HepG2 (cell line): ENCODE results near the gene NDRG3. TPM values are rescaled to one million over a fixed set of nuclear protein-coding genes. Genes with fewer than 3 reads are reported as not detected.

Experiments used
- ATRX ChIP-seq: sonication (generic); formaldehyde crosslinking; IDR thresholded peaks from 2 replicates; pipeline ENCODE4 v1.4.0; 2020; ENCODE audit warnings: missing genetic modification reagents, borderline replicate concordance
- FOSL1 ChIP-seq: sonication (generic); formaldehyde crosslinking; IDR thresholded peaks from 2 replicates; pipeline ENCODE4 v1.9.0; 2021; ENCODE audit warnings: missing genetic modification reagents, borderline replicate concordance
- PITX1 ChIP-seq: sonication (generic); formaldehyde crosslinking; IDR thresholded peaks from 2 replicates; pipeline ENCODE4 v1.5.1; 2020; ENCODE audit warnings: mild to moderate bottlenecking, missing genetic modification reagents
- PRPF4 ChIP-seq: fragments of 200-400 bp; formaldehyde crosslinking; IDR thresholded peaks from 2 replicates; pipeline ENCODE4 v1.6.1; 2016; ENCODE audit warnings: low read length, low read depth; ENCODE audit not compliant: poor library complexity, severe bottlenecking
- SAFB2 ChIP-seq: sonication (generic); formaldehyde crosslinking; IDR thresholded peaks from 2 replicates; pipeline ENCODE4 v1.5.1; 2020; ENCODE audit warnings: missing genetic modification reagents, low read depth, mild to moderate bottlenecking, borderline replicate concordance
- SRSF4 ChIP-seq: fragments of 200-400 bp; formaldehyde crosslinking; IDR thresholded peaks from one replicate; pipeline ENCODE4 v1.6.1; 2018; ENCODE audit warnings: mild to moderate bottlenecking, low read depth, low read length, moderate library complexity; ENCODE audit not compliant: poor library complexity, severe bottlenecking
- ZNF263 ChIP-seq: sonication (generic); formaldehyde crosslinking; IDR thresholded peaks from 2 replicates; pipeline ENCODE4 v1.4.0; 2020; ENCODE audit warnings: missing genetic modification reagents
- ZNF333 ChIP-seq: sonication (generic); formaldehyde crosslinking; IDR thresholded peaks from 2 replicates; pipeline ENCODE4 v1.4.0; 2020; ENCODE audit warnings: mild to moderate bottlenecking, missing genetic modification reagents, borderline replicate concordance
- ZNF556 ChIP-seq: sonication (generic); formaldehyde crosslinking; IDR thresholded peaks from 2 replicates; pipeline ENCODE4 v1.4.0; 2020; ENCODE audit warnings: mild to moderate bottlenecking, missing genetic modification reagents, borderline replicate concordance
- ZNF614 ChIP-seq: IDR thresholded peaks from 2 replicates; pipeline ENCODE4 v1.6.1; 2018; ENCODE audit warnings: missing biosample characterization, missing genetic modification reagents, inconsistent platforms, borderline replicate concordance
- ZNF644 ChIP-seq: IDR thresholded peaks from 2 replicates; pipeline ENCODE4 v1.6.1; 2016; ENCODE audit warnings: low read depth
- polyA plus RNA-seq, 8 experiments: library from polyadenylated mRNA; depleted of rRNA in 3 of 8; stranded (reverse) in 7 of 8; unstranded in 1 of 8; fragments of >200 nt; fragmentation: Illumina TruSeq in 4 of 8; extraction: Trizol in 4 of 8; gene quantifications; 2 replicates each; pipeline versions ENCODE4 v1.2.1 to v1.2.3, GENCODE V29; 2011 to 2016; ENCODE audit warnings: low read depth in 4 of 8, missing spikeins in 1 of 8, mixed read lengths in 1 of 8; ENCODE audit not compliant: insufficient read depth in 1 of 8
- total RNA-seq, 5 experiments: library from RNA; depleted of rRNA; stranded (reverse); fragments of >200 nt; fragmentation: Illumina TruSeq; extraction: Trizol; gene quantifications; 2 replicates each; pipeline ENCODE4 v1.2.3, GENCODE V29; 2016; ENCODE audit warnings: low read depth in 1 of 5
- TF ChIP-seq, protein P1 (sequence below): sonication (generic); formaldehyde crosslinking; IDR thresholded peaks from 2 replicates; pipeline ENCODE4 v1.4.0; 2020; ENCODE audit warnings: missing genetic modification reagents, mild to moderate bottlenecking, borderline replicate concordance
- TF ChIP-seq, protein P2 (sequence below): sonication (generic); formaldehyde crosslinking; IDR thresholded peaks from 2 replicates; pipeline ENCODE4 v1.8.1; 2023; ENCODE audit warnings: mild to moderate bottlenecking, missing genetic modification reagents
- TF ChIP-seq, protein P3 (sequence below): sonication (generic); formaldehyde crosslinking; IDR thresholded peaks from 2 replicates; pipeline ENCODE4 v1.4.0; 2020; ENCODE audit warnings: missing genetic modification reagents, borderline replicate concordance
- TF ChIP-seq, protein P4 (sequence below): IDR thresholded peaks from 2 replicates; pipeline ENCODE4 v1.6.1; 2016; ENCODE audit warnings: missing biosample characterization, missing genetic modification reagents, low read depth
- TF ChIP-seq, protein P5 (sequence below): sonication (generic); formaldehyde crosslinking; IDR thresholded peaks from 2 replicates; pipeline ENCODE4 v1.9.0; 2021; ENCODE audit warnings: missing genetic modification reagents, mild to moderate bottlenecking, borderline replicate concordance

Gene NDRG3
- total and polyA plus RNA-seq, 2 of the 13 experiments (the other 11 are each of a cell fraction or from before 2014, with no cell fraction given): 36.0 to 40.5 TPM

DNA sequence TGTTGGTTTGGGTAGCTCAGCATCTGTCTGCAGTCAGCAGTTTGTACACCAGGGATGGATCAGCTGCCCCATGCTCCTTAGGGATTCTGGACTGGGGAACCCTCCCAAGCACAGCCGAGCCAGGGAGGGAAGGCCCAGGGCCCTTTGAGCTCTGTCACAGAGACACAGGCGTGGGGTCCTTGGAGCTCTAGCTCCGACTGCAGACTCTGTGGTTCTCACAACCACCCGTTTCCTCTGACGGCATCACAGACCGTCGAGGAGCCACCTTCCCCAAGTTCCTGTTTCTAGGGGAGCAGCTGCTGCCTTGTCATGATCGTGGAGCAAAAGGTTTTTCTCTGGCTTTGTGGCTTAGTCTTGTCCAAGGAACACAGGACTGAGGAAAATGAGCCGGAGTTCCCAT is 99.9 kb downstream of the NDRG3 start, which contains the start of gene SLA2 (continued):
- TF ChIP-seq, protein P1, sequence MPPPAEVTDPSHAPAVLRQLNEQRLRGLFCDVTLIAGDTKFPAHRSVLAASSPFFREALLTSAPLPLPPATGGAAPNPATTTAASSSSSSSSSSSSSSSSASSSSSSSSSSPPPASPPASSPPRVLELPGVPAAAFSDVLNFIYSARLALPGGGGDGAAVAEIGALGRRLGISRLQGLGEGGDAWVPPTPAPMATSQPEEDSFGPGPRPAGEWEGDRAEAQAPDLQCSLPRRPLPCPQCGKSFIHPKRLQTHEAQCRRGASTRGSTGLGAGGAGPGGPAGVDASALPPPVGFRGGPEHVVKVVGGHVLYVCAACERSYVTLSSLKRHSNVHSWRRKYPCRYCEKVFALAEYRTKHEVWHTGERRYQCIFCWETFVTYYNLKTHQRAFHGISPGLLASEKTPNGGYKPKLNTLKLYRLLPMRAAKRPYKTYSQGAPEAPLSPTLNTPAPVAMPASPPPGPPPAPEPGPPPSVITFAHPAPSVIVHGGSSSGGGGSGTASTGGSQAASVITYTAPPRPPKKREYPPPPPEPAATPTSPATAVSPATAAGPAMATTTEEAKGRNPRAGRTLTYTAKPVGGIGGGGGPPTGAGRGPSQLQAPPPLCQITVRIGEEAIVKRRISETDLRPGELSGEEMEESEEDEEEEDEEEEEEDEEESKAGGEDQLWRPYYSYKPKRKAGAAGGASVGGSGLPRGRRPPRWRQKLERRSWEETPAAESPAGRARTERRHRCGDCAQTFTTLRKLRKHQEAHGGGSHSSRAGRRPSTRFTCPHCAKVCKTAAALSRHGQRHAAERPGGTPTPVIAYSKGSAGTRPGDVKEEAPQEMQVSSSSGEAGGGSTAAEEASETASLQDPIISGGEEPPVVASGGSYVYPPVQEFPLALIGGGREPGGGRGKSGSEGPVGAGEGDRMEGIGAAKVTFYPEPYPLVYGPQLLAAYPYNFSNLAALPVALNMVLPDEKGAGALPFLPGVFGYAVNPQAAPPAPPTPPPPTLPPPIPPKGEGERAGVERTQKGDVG (CRISPR knock-in tag): no peak
- TF ChIP-seq, protein P2, sequence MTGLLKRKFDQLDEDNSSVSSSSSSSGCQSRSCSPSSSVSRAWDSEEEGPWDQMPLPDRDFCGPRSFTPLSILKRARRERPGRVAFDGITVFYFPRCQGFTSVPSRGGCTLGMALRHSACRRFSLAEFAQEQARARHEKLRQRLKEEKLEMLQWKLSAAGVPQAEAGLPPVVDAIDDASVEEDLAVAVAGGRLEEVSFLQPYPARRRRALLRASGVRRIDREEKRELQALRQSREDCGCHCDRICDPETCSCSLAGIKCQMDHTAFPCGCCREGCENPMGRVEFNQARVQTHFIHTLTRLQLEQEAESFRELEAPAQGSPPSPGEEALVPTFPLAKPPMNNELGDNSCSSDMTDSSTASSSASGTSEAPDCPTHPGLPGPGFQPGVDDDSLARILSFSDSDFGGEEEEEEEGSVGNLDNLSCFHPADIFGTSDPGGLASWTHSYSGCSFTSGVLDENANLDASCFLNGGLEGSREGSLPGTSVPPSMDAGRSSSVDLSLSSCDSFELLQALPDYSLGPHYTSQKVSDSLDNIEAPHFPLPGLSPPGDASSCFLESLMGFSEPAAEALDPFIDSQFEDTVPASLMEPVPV (CRISPR knock-in tag): no peak
- TF ChIP-seq ZNF614 (CRISPR knock-in tag) (no peak), ZNF556 (no peak), ZNF644 (CRISPR knock-in tag) (no peak), FOSL1 (CRISPR knock-in tag) (no peak), ATRX (CRISPR knock-in tag) (no peak), ZNF263 (CRISPR knock-in tag) (no peak), SRSF4 (no peak), PRPF4 (peak; percentile 11), ZNF333 (no peak), PITX1 (no peak), SAFB2 (CRISPR knock-in tag) (no peak)
- TF ChIP-seq, protein P3, sequence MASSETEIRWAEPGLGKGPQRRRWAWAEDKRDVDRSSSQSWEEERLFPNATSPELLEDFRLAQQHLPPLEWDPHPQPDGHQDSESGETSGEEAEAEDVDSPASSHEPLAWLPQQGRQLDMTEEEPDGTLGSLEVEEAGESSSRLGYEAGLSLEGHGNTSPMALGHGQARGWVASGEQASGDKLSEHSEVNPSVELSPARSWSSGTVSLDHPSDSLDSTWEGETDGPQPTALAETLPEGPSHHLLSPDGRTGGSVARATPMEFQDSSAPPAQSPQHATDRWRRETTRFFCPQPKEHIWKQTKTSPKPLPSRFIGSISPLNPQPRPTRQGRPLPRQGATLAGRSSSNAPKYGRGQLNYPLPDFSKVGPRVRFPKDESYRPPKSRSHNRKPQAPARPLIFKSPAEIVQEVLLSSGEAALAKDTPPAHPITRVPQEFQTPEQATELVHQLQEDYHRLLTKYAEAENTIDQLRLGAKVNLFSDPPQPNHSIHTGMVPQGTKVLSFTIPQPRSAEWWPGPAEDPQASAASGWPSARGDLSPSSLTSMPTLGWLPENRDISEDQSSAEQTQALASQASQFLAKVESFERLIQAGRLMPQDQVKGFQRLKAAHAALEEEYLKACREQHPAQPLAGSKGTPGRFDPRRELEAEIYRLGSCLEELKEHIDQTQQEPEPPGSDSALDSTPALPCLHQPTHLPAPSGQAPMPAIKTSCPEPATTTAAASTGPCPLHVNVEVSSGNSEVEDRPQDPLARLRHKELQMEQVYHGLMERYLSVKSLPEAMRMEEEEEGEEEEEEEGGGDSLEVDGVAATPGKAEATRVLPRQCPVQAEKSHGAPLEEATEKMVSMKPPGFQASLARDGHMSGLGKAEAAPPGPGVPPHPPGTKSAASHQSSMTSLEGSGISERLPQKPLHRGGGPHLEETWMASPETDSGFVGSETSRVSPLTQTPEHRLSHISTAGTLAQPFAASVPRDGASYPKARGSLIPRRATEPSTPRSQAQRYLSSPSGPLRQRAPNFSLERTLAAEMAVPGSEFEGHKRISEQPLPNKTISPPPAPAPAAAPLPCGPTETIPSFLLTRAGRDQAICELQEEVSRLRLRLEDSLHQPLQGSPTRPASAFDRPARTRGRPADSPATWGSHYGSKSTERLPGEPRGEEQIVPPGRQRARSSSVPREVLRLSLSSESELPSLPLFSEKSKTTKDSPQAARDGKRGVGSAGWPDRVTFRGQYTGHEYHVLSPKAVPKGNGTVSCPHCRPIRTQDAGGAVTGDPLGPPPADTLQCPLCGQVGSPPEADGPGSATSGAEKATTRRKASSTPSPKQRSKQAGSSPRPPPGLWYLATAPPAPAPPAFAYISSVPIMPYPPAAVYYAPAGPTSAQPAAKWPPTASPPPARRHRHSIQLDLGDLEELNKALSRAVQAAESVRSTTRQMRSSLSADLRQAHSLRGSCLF: no peak
- TF ChIP-seq, protein P4, sequence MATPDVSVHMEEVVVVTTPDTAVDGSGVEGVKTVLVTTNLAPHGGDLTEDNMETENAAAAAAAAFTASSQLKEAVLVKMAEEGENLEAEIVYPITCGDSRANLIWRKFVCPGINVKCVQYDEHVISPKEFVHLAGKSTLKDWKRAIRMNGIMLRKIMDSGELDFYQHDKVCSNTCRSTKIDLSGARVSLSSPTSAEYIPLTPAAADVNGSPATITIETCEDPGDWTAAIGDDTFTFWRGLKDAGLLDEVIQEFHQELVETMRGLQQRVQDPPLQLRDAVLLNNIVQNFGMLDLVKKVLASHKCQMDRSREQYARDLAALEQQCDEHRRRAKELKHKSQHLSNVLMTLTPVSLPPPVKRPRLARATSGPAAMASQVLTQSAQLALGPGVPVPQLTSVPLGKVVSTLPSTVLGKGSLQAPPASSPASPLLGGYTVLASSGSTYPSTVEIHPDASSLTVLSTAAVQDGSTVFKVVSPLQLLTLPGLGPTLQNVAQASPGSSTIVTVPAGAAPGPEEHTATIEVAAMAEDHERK: no peak
- TF ChIP-seq, protein P5, sequence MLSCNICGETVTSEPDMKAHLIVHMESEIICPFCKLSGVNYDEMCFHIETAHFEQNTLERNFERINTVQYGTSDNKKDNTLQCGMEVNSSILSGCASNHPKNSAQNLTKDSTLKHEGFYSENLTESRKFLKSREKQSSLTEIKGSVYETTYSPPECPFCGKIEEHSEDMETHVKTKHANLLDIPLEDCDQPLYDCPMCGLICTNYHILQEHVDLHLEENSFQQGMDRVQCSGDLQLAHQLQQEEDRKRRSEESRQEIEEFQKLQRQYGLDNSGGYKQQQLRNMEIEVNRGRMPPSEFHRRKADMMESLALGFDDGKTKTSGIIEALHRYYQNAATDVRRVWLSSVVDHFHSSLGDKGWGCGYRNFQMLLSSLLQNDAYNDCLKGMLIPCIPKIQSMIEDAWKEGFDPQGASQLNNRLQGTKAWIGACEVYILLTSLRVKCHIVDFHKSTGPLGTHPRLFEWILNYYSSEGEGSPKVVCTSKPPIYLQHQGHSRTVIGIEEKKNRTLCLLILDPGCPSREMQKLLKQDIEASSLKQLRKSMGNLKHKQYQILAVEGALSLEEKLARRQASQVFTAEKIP: no peak
